Measurements from ENCODE around the gene MEIOSIN. TPM values are rescaled to one million over a fixed set of nuclear protein-coding genes. Genes with fewer than 3 reads are reported as not detected.

Gene MEIOSIN
- total RNA-seq, 4 donors from 2014 or later, result not detected

- no peak for DNase-seq
- Histone ChIP-seq H3K27ac (no peak overlapping the region), H3K4me3 (no peak overlapping the region), H3K4me1 (peaks cover 5 to 43% (median 35%) of the 10 kb centered on the region in 4 donors), H3K27me3 (no peaks in the 10 kb centered on the region), H3K36me3 (no peaks in the 10 kb centered on the region), H3K9me3 (no peaks in the 10 kb centered on the region)
- in situ Hi-C loops (cut with MboI; ENCODE audit: low pct_ligation_motif_present in 1 of 4, low pct_unique_long_range_greater_than_20kb in 1 of 4, low sequenced_read_pairs in 3 of 4) (no loop called here), intact Hi-C loops (cut with DNase I; ENCODE audit: low total_unique reads) (no loop called here)
- WGBS, 2 donors (ENCODE audit: low coverage in 1 of 2), result 93 to 100% methylated on average over 1 to 34 of the region's 34 CpGs
- no peak for TF ChIP-seq POLR2AphosphoS5 (IDR thresholded peaks at IDR 0.05)
- TF ChIP-seq POLR2A (IDR thresholded peaks at IDR 0.05), result no peak
These were observed 44.2 kb downstream of the MEIOSIN start for GRCh38 chr19:45777395-45777961.

GRCh38 chr19:45778010-45778661 is 44.9 kb downstream of the MEIOSIN start:
- no peak overlapping the region for H3K4me3 ChIP-seq
- TF ChIP-seq CTCF (IDR thresholded peaks at IDR 0.05) (no peak), POLR2A (IDR thresholded peaks at IDR 0.05) (no peak), EP300 (IDR thresholded peaks at IDR 0.05; ENCODE audit: low read depth) (no peak), POLR2AphosphoS5 (IDR thresholded peaks at IDR 0.05) (no peak)
- 93% methylated on average over 28 of the region's 28 CpGs; no CpG with 5 or more reads in 1 of the 2 donors for WGBS, 2 donors (ENCODE audit: low coverage in 1 of 2)
- no peaks in the 10 kb centered on the region for H3K9me3 ChIP-seq
- H3K36me3 ChIP-seq, result no peaks in the 10 kb centered on the region
- no peak for DNase-seq
- peaks cover 5 to 43% (median 33%) of the 10 kb centered on the region in 4 donors for H3K4me1 ChIP-seq
- no peaks in the 10 kb centered on the region for H3K27me3 ChIP-seq
- in situ Hi-C loops (cut with MboI; ENCODE audit: low pct_ligation_motif_present in 1 of 4, low pct_unique_long_range_greater_than_20kb in 1 of 4, low sequenced_read_pairs in 3 of 4), result no loop called here
- intact Hi-C loops (cut with DNase I; ENCODE audit: low total_unique reads), result no loop called here
- H3K27ac ChIP-seq, result no peak overlapping the region

GRCh38 chr19:45779231-45780145 is 46.2 kb downstream of the MEIOSIN start:
- Histone ChIP-seq H3K4me1 (peaks cover 12 to 51% (median 46%) of the 10 kb centered on the region in 4 donors), H3K9me3 (no peaks in the 10 kb centered on the region), H3K36me3 (no peaks in the 10 kb centered on the region), H3K27me3 (no peaks in the 10 kb centered on the region), H3K27ac (peak overlapping the region; percentile 81 to 97 (median 88)), H3K4me3 (peak overlapping the region in 2 of 4 donors; percentile 38 to 53)
- 8% methylated on average over 42 of the region's 48 CpGs; no CpG with 5 or more reads in 1 of the 2 donors for WGBS, 2 donors (ENCODE audit: low coverage in 1 of 2)
- peak; percentile 97 for DNase-seq
- intact Hi-C loops (cut with DNase I; ENCODE audit: low total_unique reads) (no loop called here), in situ Hi-C loops (cut with MboI; ENCODE audit: low pct_ligation_motif_present in 1 of 4, low pct_unique_long_range_greater_than_20kb in 1 of 4, low sequenced_read_pairs in 3 of 4) (no loop called here)
- TF ChIP-seq POLR2A (IDR thresholded peaks at IDR 0.05) (no peak), POLR2AphosphoS5 (IDR thresholded peaks at IDR 0.05) (peak in 1 of 3 donors; percentile 19), CTCF (IDR thresholded peaks at IDR 0.05) (peak; percentile 66 to 94 (median 72)), EP300 (IDR thresholded peaks at IDR 0.05; ENCODE audit: low read depth) (no peak)

- Histone ChIP-seq H3K9me3 (no peaks in the 10 kb centered on the region), H3K27me3 (no peaks in the 10 kb centered on the region), H3K4me1 (peaks cover 12 to 55% (median 49%) of the 10 kb centered on the region in 4 donors), H3K4me3 (peak overlapping the region in 2 of 4 donors; percentile 38 to 53), H3K36me3 (no peaks in the 10 kb centered on the region), H3K27ac (peak overlapping the region; percentile 81 to 97 (median 88))
- WGBS, 2 donors (ENCODE audit: low coverage in 1 of 2), result 20% methylated on average over 4 of the region's 4 CpGs; no CpG with 5 or more reads in 1 of the 2 donors
- TF ChIP-seq CTCF (IDR thresholded peaks at IDR 0.05) (no peak), POLR2AphosphoS5 (IDR thresholded peaks at IDR 0.05) (no peak), POLR2A (IDR thresholded peaks at IDR 0.05) (no peak), EP300 (IDR thresholded peaks at IDR 0.05; ENCODE audit: low read depth) (no peak)
- DNase-seq, result no peak
- intact Hi-C loops (cut with DNase I; ENCODE audit: low total_unique reads) (no loop called here), in situ Hi-C loops (cut with MboI; ENCODE audit: low pct_ligation_motif_present in 1 of 4, low pct_unique_long_range_greater_than_20kb in 1 of 4, low sequenced_read_pairs in 3 of 4) (no loop called here)
These were observed 46.9 kb downstream of the MEIOSIN start for GRCh38 chr19:45780146-45780447.

All from transverse colon (tissue), 4 donors.